ENCODE data around the gene ACVR1. TPM values are rescaled to one million over a fixed set of nuclear protein-coding genes. Genes with fewer than 3 reads are reported as not detected.

ACVR1 gene
- total and polyA plus RNA-seq, 2 of the 13 experiments (the other 11 are each of a cell fraction or from before 2014, with no cell fraction given) = 2.3 to 5.4 TPM

GRCh38 chr2:157843935-157844334 is 32.2 kb downstream of the ACVR1 start:
- no peak for DNase-seq (ENCODE audit: low spot score)
- intact Hi-C loops (cut with micrococcal nuclease; ENCODE audit: unreplicated experiment) = no loop called here
- Histone ChIP-seq H3K9ac (ENCODE audit: insufficient read depth, low read depth, low read length) (no peak overlapping the region), H4K20me1 (ENCODE audit: insufficient read depth, low read length) (no peaks in the 10 kb centered on the region), H3K36me3 (replicated peaks in 1 of 2; ENCODE audit: control insufficient read depth in 1 of 2, insufficient read depth in 2 of 2, low read length in 2 of 2) (no peaks in the 10 kb centered on the region), H3K4me3 (replicated peaks in 1 of 3; ENCODE audit: insufficient read depth in 1 of 3, low read depth in 2 of 3, low read length in 3 of 3) (no peak overlapping the region), H2AFZ (ENCODE audit: low read length) (no peak overlapping the region), H3K9me3 (ENCODE audit: low read length) (no peaks in the 10 kb centered on the region), H3K79me2 (ENCODE audit: insufficient read depth, low read length) (no peaks in the 10 kb centered on the region), H3K27me3 (ENCODE audit: control insufficient read depth in 1 of 2, insufficient read depth in 2 of 2, low read length in 2 of 2) (no peaks in the 10 kb centered on the region), H3K4me2 (ENCODE audit: low read depth, low read length) (no peak overlapping the region), H3K27ac (ENCODE audit: extremely low read length, insufficient read depth, low read length) (no peak overlapping the region), H3K4me1 (ENCODE audit: insufficient read depth, low read length) (peaks cover 45% of the 10 kb centered on the region)
- whole genome bisulfite sequencing (ENCODE audit: low lambda C conversion rate) = 87% methylated on average over 4 of the region's 4 CpGs
- TF ChIP-seq POLR2G (IDR thresholded peaks at IDR 0.05; ENCODE audit: low read depth, low read length) (no peak), E2F2 (CRISPR knock-in tag; IDR thresholded peaks at IDR 0.05; ENCODE audit: borderline replicate concordance) (no peak), SMAD9 (CRISPR knock-in tag; IDR thresholded peaks at IDR 0.05) (no peak), ZSCAN9 (CRISPR knock-in tag; IDR thresholded peaks at IDR 0.05; ENCODE audit: borderline replicate concordance) (no peak), CENPBD1 (CRISPR knock-in tag; IDR thresholded peaks at IDR 0.05; ENCODE audit: borderline replicate concordance, low read depth) (no peak), USF2 (IDR thresholded peaks at IDR 0.05; ENCODE audit: low read depth, low read length) (no peak), USF2 (CRISPR knock-in tag; IDR thresholded peaks at IDR 0.05; ENCODE audit: borderline replicate concordance) (no peak), POGZ (CRISPR knock-in tag; IDR thresholded peaks at IDR 0.05) (no peak), ZNF713 (CRISPR knock-in tag; IDR thresholded peaks at IDR 0.05) (no peak), ELK4 (CRISPR knock-in tag; IDR thresholded peaks at IDR 0.05; ENCODE audit: borderline replicate concordance) (no peak), ZNF772 (CRISPR knock-in tag; IDR thresholded peaks at IDR 0.05) (no peak), TAF1 (CRISPR knock-in tag; IDR thresholded peaks at IDR 0.05) (no peak), ZNF776 (CRISPR knock-in tag; IDR thresholded peaks at IDR 0.05) (no peak)
- CTCF ChIA-PET (ENCODE audit: low intra/inter-chr PET ratio, low total read pairs) = no interaction called here
- no peak for ATAC-seq
- BruUV-seq (replicated peaks) = no TSS peak
- POLR2A ChIA-PET = no interaction called here
- in situ Hi-C loops (cut with HindIII; ENCODE audit: extremely low pct_ligation_motif_present, low pct_unique_long_range_greater_than_20kb) = no loop called here
- FAIRE-seq = no peak
